Activated naive CD8-positive, alpha-beta T cell treated with anti-CD3 and anti-CD28 coated beads, Interleukin-2, amount 50 U/mL, for 16 hours (primary cell): Measurements from ENCODE around the gene OPN4.

Source experiments
- DNase-seq: peaks from one replicate; pipeline ENCODE4 v3.0.0-alpha.2; 2020; ENCODE audit warnings: low read depth, low spot score

OPN4 gene

DNA sequence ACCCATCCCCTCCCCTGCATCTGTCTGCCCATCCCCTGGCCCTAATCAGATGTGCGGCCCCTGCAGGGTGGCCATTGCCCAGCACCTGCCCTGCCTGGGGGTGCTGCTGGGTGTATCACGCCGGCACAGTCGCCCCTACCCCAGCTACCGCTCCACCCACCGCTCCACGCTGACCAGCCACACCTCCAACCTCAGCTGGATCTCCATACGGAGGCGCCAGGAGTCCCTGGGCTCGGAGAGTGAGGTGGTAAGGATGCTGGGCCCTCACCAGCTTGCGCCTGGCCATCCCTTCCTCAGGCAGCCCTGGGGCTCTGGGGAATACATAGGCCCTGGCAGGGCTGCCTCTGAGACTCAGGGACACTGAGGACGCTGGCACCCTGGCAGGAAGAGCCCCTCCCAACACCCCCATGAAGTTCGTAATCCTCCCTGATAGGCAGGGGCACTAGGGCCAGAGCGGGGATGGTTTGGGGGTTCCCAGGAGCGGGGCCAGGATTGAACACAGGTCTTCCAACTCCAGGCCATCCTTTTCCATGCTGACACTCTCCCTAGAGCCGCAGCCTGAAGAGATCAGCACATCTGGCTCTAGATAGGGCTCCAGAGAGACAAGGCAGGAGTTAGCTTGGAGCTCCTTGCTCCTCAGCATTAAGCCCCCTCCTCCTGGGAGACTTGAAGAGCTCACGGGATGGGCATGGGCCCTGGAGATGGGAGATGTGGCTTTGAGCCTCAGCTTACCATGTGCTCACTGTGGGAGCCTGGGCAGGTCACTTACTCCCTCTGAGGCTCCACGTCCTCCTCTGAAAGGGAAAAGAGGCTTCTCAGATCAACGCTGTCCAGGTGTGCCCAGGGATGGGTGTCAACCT lies 8.1 kb downstream of the OPN4 start:
- no peak for DNase-seq

DNA sequence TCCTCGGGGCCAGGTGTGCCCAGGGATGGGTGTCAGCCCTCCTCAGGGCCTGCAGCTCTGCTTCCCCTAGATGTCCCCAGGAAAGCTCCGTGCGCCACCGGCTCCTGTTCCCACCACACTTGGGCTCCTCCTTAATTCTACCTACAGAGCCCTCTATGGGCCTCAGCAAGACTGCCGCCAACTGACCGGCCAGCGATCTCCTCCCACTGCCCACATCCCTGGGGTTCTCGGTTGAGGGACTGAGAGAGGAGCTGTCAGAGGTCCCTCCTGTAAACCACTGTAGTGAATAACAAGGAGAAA lies 8.6 kb downstream of the OPN4 start:
- no peak for DNase-seq

DNA sequence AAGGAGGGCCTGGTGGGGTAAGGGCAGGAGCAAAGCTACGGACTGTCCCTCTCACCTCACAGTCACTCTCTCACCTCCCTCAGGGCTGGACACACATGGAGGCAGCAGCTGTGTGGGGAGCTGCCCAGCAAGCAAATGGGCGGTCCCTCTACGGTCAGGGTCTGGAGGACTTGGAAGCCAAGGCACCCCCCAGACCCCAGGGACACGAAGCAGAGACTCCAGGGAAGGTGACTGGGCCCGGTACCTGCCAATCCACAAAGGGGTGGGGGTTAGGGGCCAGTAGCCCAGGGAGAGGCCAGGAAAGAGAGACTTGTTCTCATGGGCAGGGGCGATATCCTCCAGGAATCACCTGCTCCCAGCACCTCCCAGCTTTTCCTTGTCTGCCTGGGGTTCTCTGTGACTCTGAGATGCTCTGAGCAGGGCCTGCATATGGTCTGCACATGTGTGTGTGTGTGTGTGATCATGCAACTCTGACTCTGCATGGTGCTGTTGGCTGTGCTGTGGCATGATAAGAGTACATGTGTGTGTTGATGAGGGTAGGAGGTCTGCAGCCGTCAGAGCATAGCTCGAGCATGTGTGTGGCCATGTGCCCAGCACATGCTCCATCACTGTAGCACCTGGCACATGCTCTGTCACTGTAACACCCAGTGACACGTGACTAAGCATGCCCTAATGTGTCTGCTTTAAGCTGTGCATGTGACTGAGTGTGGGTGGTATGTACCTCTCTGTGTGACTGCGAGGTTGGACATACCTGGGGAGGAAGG lies 9.4 kb downstream of the OPN4 start:
- DNase-seq, result no peak

DNA sequence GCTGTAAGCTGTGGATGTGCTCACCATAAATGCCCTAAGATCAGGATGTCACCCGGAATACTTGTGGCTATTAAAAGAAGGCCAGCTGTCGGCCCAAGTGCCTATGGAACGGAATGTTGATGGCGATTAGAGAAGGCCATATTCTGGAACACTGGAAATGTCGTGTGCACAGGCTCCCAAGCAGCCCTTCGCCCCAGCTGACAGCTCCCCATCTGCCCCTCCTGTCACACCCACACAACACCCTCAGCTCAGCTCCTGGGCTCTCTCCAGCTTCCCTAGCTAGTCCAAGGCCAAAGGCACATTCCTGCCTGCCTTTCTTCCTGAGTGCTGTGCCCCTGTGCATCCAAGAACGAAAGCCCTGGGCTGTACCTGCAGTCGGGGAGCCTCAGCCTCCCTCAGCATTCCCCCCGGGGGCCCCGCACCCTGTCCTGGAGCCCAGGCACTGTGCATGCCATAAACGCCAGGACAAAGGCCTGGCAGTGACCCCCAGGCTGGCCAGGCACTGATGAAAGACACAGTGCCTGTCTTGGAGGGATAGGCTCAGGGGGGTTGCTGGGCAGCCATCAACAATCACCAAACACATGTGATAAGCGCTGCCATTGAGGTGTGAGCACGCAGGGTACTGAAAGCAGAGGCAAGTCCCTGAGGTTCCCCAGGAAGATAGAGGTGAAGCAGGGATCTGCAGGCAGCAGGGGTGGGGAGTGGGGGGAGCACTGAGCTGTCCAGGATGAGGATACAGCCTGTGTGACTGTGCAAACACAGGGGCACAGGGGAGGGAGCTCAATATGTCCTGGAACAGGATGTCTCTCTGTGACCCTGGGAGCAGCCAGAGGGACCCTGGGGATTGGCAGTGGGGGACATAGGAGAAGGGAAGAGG lies 10.2 kb downstream of the OPN4 start:
- DNase-seq, result no peak

DNA sequence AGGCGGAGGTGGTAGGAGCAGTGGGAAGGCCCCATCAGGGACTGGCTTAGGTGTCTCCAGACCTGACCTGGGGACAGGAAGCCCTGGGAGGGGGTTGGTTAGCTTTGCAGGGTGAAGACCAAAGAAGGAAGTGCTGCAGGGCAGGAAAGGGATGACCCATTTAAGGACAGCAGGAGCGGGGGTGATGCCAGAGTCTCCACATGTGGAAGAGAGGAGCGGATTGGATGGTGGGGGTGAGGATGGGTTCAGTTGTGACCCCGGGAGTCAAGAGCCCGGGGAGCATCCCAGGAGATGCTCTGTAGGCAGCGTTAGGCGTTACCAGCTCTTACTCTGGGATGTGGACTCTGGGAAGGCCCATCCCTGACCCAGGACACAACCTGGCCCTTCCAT lies 10.9 kb downstream of the OPN4 start:
- DNase-seq, result no peak

DNA sequence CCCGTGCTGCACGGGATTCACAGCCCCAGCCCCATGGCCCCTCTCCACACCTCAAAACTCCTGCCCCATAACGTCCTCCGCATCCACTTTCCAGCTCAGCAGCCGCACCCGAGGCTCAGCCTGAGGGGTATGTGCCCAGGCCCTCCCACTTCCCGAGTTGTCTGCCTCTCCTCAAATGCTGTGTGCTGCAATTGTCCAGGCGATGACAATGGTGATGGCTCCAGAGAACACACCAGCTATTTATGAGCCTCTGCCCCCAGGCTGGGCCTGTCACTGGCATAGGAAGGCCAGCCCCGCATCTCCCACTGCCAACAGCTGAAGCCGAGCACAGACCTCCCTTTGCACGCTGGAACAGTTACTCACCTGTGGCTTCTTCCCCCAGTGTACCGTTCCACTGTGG lies 11.5 kb downstream of the OPN4 start:
- DNase-seq, result no peak

DNA sequence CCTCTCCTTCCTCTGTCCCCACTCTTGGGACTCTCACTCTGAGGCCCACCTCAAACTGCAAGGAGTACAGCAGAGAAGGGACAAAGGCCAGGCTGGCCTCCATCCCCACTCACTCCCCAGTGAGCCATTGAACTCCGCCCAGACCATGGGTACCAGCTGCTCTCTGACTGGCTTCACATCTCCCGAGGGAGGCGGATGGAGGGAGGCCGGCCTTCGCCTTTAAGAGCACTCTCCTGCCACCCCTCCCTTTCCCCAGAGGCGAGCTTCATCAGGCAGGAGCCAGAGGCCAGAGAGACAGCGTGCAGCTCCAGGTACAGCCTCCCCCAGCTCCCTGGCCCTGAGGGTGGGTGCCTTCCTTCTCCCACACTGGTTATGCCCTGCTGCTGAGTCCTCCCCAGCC lies 12.2 kb downstream of the OPN4 start:
- no peak for DNase-seq

DNA sequence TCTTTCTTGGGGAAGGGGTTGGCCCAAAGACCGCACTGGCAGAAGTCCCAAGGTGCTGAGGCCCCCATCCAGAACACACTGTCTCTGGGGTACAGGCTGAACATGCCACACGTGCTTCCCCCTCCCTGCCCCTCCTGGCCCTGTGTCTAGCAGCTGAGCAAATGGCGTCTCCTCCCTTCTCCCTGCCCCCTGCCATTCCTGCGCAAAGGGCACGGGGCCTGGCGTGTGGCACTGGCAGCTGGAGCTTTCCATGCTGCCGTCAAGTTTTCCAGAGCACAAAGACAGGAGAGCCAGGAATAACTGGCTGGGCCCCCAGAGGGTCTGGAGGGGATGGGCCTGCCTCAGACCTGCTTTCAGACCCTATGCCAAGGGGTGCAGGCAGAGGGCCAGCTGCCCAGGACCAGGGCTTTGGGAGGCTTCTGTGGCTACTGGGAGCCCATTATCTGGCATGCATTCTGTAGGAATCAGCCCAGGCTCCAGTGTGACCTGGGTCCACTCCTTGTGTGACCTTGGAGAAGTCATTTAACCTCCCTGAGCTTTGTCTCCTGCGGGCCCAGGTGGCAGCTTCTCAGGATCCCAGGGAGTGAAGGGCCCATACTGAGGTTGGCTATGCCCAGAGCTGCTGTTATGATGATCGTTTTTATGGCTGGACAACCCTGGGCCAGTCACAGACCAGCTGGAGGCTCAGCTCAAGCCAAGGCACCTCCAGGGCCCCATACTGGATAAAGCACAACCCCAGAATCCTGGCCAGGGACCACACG lies 13.3 kb downstream of the OPN4 start:
- no peak for DNase-seq

DNA sequence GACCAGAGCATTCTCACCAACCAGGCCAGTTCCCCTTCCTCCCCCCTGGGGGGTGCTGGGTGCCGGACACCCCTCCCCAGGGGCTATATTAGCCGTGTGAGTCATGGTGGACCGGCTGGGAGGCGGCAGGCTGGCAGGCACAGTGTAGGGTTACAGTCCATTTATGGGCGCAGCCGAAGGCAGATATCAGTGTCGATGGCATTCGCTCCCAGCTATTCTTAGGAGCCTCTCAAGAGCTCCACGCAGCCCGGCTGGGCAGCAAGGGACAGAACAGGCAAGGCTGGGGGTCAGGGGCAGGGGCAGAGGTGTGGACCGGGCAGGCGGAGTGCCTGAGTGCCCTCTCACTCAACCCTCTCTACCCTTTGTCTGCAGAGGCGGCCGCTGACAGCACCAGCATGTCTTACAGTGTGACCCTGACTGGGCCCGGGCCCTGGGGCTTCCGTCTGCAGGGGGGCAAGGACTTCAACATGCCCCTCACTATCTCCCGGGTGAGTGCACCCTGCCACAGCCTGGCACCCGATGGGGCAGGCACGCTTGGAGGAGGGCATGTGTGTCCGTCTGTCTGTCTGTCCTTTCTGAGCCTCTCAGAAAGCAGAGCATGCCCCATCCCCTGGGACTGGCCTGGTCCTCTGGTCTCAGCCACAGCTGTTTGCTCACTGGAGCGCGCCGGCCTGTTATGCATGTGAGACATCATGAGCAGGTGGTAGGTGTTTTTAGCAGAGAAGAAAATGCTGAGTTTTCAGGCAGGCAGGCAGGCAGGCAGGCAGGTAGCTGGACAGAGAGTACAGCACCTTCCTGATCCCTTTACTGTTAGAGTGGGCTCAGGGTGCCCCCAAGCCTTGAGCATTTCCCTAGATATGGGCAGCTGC lies 14.2 kb downstream of the OPN4 start, which contains the start of gene LDB3:
Gene LDB3 (plus strand): TSS at position 215 of the 869 bp plus-strand sequence. CDS start 181 bp downstream, at position 396.
- no peak for DNase-seq

DNA sequence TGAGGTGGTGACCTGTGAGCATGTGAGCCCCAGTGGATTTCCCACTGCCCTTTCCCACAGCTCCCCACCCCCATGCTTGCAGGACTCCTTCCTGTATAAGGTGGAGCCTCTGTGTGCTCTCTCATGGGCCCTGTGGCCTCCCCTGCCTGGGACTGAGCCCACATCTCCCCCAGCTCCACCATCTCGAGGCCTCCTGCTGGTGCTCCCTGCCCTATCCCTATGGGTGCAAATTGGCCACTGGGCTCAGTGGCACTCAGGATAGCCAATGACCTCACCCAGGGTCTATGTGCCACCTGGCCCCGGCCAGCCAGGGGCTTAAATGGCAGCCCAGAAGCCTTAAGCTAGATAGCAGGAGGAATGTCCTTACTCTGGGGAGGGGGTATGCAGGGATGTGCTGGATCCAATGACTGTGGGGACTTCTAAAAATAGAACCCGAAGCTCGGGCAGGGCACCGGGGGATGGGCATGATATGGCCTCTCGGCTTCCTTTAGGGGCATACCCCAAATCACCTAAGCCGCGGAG lies 16.0 kb downstream of the OPN4 start:
- DNase-seq, result no peak

DNA sequence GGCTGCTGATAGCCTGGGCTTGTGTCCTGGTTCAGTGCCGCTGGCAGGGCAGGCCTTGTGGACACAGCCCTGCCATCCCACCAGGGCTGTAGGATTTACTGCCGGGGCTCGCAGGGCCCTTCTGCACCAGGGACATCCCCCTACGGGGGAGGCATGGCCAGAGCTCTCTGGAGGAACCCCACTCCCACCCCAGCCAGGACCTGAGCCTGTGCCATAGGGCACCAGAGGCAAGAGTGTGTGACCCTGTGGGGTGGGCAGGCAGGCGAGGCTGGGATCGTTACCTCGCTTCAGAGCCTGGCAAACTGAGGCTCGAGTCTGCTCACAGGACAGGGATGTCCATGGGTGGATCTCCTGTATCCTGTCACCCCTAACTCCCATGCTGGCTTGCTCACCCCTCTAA lies 16.5 kb downstream of the OPN4 start:
- no peak for DNase-seq

DNA sequence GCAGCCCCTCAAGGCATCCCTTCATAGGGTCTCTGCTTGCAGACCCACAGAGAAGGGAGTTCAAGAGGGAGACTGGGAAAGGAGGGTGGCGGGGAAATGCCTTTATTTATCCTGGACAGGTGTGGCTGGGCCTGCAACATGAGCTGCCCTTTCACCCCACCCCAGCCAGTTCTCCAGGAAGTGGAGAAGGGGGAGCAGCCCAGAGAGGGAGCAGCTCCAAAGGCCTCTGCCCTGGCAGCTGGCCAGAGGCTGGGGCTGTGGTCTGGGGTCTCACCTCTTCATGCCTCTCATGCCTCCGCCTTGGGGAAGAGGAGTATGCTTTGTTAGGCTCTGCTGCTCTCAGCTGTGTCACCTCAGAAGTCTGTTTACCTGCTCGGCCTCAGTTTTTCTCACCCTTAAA lies 17.1 kb downstream of the OPN4 start:
- DNase-seq, result no peak

DNA sequence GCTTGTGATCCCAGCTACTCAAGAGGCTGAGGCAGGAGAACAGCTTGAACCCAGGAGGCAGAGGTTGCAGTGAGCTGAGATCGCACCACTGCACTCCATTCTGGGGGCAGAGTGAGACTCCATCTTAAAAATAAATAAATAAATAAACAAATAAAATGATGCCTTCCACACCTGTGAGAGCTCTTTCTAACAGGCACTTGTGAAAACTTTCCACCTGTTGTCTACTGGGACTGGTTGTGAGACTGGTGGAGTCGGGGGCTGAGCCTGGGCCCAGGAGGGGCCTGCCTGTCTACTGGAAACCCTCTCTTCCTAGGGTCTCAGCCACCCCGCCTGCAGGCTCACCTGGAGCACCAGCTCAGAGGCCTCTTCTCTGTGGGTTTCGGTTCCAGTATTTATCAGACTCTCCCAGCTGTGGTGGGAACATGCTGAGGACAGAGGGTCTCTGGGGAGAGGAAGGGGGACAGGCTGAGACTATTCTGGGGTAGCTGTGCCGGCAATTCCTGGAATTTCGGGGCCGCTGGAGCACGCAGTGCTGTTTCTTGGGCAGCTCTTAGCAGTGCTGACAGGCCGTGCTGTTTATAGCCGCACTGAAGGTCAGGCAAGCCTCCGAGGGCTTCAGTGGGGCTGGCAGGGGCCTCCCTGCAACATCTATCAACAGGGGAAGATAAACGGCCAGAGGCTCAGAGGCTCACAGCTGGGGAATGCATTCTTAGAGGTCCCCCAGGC lies 17.8 kb downstream of the OPN4 start:
- no peak for DNase-seq

DNA sequence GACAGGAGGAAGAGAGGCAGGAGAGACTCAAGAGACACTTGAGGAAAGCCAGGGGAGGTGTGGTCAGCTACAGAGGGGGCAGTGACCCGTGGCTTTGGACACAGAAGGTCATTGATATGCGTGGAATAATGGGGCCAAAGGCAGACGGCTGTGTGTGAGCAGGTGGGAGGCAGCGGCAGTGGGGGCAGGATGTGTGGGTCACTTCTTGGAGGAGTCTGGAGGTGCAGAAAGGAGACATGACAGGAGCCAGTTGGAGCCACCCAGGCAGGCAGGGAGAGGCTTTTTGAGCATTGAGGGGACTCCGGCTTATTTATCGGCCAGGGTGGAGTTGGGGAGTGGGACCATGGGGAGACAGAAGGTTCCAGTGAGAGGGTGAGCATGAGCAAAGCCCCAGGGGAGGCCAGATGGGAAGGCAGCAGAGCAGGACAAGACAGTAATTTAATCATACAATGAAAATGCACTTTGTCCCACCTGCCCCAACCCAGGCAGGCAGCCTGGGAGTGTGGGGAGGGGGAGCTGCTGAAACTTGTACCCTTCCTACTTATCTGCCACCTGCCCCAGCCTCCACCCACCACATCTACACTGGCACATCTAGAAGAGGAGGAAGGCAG lies 19.0 kb downstream of the OPN4 start:
- no peak for DNase-seq

DNA sequence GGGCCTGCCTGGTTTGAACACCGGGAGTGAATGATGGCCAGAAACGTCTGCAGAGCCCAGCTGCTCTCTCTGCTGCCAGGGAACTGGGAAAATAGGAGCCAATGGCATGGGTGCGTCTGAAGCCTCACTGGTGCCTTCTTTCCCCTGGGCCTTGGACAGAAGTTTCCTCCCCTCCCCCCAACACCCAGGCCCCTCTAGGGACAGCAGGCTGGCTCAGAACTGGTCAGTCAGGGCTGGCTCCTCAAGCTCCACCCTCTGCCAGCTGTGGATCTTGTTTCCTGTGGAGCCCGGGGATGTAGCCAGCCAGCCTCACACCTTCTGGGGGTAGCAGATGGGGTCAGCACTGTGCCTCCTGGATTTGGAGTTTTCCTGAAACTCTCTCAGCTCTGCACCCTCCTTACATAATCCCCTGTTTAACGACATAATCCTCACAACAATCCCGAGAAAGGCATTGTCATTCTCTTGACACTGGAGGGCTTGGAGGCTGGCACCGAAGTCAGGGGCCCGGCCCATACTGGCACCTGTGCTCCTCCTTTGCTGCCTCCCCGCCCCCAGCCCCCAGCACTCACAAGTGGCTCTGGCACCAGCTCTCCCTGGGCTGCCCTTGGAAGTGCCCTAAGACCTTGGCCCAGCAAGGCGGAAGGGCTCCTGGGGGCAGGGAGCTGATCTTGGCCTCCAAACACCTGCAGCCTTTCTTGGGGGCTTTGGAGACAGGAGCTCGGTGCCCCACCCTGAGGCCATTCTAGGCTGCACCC lies 19.7 kb downstream of the OPN4 start:
- DNase-seq, result no peak

DNA sequence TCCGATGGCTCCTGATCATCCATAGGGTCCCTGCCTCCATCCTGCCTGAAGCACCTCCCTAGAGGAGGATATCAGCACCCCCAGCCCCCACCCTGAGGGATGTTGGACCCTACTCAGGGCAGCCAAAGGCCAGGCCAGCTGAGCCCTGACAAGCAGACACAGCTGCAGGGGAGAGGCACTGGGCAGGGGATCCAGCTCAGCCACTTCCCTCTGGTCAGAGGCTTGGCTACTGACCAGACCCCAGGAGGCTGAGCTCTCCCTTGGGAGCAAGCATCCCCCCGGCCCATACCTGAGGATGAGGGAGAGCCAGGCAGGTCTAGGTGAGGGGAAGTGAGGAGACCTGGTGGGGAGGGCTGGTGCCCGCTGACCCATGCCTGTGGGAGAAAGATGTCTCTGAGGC lies 20.6 kb downstream of the OPN4 start:
- DNase-seq, result no peak

DNA sequence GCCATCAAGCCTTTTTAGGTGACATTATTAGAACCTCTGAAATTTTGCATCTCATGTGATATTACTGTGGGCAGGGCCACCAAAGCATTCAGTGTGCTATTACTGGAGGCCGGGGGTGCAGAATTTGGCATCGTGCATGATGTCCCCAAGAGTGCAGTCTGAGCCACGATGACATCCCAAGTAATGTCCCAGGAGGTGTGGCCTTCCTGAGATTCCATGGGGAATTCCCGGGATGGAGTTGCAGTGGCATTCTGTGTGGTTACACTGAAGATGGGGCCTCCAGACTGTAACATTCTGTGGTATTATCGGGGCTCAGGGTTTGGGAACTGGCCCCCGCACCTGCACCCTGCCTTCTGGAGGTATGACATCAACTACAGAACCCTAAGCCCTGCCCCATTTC lies 23.0 kb downstream of the OPN4 start:
- no peak for DNase-seq

DNA sequence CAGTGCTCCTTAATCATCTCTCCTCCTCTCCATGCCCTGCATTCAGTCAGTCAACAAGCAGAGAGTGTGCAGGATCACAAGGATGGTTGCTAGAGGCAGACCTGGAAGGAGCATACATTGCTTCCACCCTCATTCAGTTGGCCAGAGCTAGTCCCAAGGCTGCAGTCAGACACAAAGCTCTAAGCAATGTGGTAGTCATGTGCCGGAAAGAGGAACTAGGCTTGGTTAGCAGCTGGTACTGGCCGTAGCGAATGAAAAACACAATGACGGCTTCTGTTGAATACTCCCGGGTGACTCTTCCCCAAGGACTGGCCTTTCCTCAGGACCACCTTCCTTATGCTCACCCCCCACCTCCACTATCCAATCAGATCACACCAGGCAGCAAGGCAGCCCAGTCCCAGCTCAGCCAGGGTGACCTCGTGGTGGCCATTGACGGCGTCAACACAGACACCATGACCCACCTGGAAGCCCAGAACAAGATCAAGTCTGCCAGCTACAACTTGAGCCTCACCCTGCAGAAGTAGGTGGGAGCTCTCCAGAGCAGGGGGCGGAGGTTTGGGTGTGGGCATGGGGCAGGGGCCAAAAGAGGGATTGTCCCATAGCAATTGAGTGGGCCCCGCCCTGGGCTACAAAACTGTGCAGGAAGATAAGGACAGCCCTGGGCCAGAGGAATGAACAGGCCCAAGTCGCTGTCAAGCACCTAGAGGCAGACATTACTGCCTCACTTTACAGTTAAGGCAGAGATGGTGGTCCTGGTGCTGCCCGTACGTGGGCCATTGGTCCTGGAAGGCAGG lies 24.8 kb downstream of the OPN4 start:
- DNase-seq, result no peak
